Prostate gland (tissue), 2 donors: ENCODE data around the gene PTPN14.

Experiments used
- POLR2A ChIP-seq: fragments of 450-650 bp; IDR thresholded peaks from one replicate; pipeline ENCODE4 v1.6.1; 2016; ENCODE audit warnings: antibody characterized with exemption, mild to moderate bottlenecking
- TF ChIP-seq, protein P1 (sequence below), 4 experiments: fragments of 200-600 bp in 2 of 4; fragments of 450-650 bp in 2 of 4; sonication (generic) in 2 of 4; IDR thresholded peaks; 1 replicate in 3 of 4; 2 replicates in 1 of 4; pipeline ENCODE4 v1.5.1; 2016 to 2019; ENCODE audit warnings: antibody characterized with exemption in 4 of 4, mild to moderate bottlenecking in 2 of 4, moderate library complexity in 2 of 4

DNA sequence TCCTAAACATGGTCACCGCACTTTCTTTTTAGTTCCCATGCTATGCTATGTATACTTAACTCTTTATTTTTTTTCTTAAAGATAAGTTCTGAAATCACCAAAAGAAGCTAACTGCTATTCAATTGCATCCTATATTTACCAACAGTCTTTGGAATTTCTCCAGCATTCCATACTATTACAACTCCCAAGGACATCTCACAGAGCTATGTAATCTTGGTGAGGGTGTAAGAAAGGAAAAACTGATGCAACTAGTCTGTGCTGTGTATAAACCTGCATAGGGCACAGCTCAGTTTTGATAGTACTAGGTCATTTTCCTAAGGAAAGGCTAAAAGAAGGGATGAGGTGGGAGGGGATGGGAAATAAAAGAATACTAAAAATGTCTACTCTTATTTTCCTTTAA is 78.0 kb downstream of the PTPN14 start:
- TF ChIP-seq, protein P1, sequence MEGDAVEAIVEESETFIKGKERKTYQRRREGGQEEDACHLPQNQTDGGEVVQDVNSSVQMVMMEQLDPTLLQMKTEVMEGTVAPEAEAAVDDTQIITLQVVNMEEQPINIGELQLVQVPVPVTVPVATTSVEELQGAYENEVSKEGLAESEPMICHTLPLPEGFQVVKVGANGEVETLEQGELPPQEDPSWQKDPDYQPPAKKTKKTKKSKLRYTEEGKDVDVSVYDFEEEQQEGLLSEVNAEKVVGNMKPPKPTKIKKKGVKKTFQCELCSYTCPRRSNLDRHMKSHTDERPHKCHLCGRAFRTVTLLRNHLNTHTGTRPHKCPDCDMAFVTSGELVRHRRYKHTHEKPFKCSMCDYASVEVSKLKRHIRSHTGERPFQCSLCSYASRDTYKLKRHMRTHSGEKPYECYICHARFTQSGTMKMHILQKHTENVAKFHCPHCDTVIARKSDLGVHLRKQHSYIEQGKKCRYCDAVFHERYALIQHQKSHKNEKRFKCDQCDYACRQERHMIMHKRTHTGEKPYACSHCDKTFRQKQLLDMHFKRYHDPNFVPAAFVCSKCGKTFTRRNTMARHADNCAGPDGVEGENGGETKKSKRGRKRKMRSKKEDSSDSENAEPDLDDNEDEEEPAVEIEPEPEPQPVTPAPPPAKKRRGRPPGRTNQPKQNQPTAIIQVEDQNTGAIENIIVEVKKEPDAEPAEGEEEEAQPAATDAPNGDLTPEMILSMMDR (IDR thresholded peaks at IDR 0.05), result no peak
- TF ChIP-seq POLR2A, result no peak
